ENCODE results near the gene POLDIP2. TPM values are rescaled to one million over a fixed set of nuclear protein-coding genes. Genes with fewer than 3 reads are reported as not detected.

POLDIP2 gene
- polyA plus RNA-seq, 6 donors from 2014 or later = 80.1 to 159 (median 84.3) TPM

- peaks cover 0 to 35% of the 10 kb centered on the region in 2 donors for H3K36me3 Mint-ChIP-seq
- DNase-seq (no peak), ATAC-seq (ENCODE audit: low read depth in 2 of 2) (peak in 1 of 2 donors; percentile 7)
- no peaks in the 10 kb centered on the region for H3K9me3 Mint-ChIP-seq
- H3K27me3 Mint-ChIP-seq = peaks cover 20 to 60% (median 28%) of the 10 kb centered on the region in 3 donors
- H3K4me1 Mint-ChIP-seq = peaks cover 33 to 44% (median 43%) of the 10 kb centered on the region in 3 donors
- peak overlapping the region; percentile 79 to 94 (median 89) for H3K4me3 Mint-ChIP-seq
- no peak overlapping the region for H3K27ac Mint-ChIP-seq
Observed at GRCh38 chr17:28385037-28385400, 27.7 kb upstream of the POLDIP2 start.

GRCh38 chr17:28384281-28385036, 27.1 kb upstream of the POLDIP2 start:
- DNase-seq (no peak), ATAC-seq (ENCODE audit: low read depth in 2 of 2) (peak; percentile 81 to 82)
- H3K36me3 Mint-ChIP-seq = peaks cover 0 to 31% of the 10 kb centered on the region in 2 donors
- H3K9me3 Mint-ChIP-seq = no peaks in the 10 kb centered on the region
- H3K27me3 Mint-ChIP-seq = peaks cover 20 to 60% (median 28%) of the 10 kb centered on the region in 3 donors
- H3K4me1 Mint-ChIP-seq = peaks cover 33 to 44% (median 43%) of the 10 kb centered on the region in 3 donors
- peak overlapping the region; percentile 79 to 94 (median 89) for H3K4me3 Mint-ChIP-seq
- H3K27ac Mint-ChIP-seq = no peak overlapping the region

GRCh38 chr17:28381141-28381825, 24.0 kb upstream of the POLDIP2 start:
- Mint-ChIP-seq H3K27ac (no peak overlapping the region), H3K4me3 (peak overlapping the region in 3 of 8 donors; percentile 3 to 86 (median 83)), H3K36me3 (peaks cover 4 to 25% of the 10 kb centered on the region in 2 donors), H3K4me1 (peaks cover 33 to 46% (median 44%) of the 10 kb centered on the region in 3 donors), H3K27me3 (peaks cover 20 to 55% (median 28%) of the 10 kb centered on the region in 3 donors), H3K9me3 (no peaks in the 10 kb centered on the region)
- DNase-seq (no peak), ATAC-seq (ENCODE audit: low read depth in 2 of 2) (no peak)

GRCh38 chr17:28379814-28380801, 22.8 kb upstream of the POLDIP2 start:
- Mint-ChIP-seq H3K4me3 (peak overlapping the region in 5 of 8 donors; percentile 3 to 62 (median 57)), H3K27ac (peak overlapping the region in 1 of 6 donors; percentile 35), H3K4me1 (peaks cover 29 to 41% (median 39%) of the 10 kb centered on the region in 3 donors), H3K36me3 (peaks cover 4 to 25% of the 10 kb centered on the region in 2 donors), H3K27me3 (peaks cover 14 to 51% (median 28%) of the 10 kb centered on the region in 3 donors), H3K9me3 (no peaks in the 10 kb centered on the region)
- DNase-seq = no peak
- ATAC-seq (ENCODE audit: low read depth in 2 of 2) = no peak

GRCh38 chr17:28372945-28373274, 15.6 kb upstream of the POLDIP2 start:
- peaks cover 13 to 22% (median 19%) of the 10 kb centered on the region in 3 donors for H3K4me1 Mint-ChIP-seq
- peak overlapping the region in 3 of 6 donors; percentile 36 to 68 (median 38) for H3K27ac Mint-ChIP-seq
- ATAC-seq (ENCODE audit: low read depth in 2 of 2) = no peak
- peaks cover 0 to 1% of the 10 kb centered on the region in 2 donors for H3K36me3 Mint-ChIP-seq
- H3K9me3 Mint-ChIP-seq = no peaks in the 10 kb centered on the region
- H3K27me3 Mint-ChIP-seq = no peaks in the 10 kb centered on the region
- no peak for DNase-seq
- H3K4me3 Mint-ChIP-seq = peak overlapping the region; percentile 73 to 92 (median 82)

- Mint-ChIP-seq H3K4me1 (peaks cover 13 to 22% (median 19%) of the 10 kb centered on the region in 3 donors), H3K27me3 (no peaks in the 10 kb centered on the region), H3K27ac (peak overlapping the region in 4 of 6 donors; percentile 33 to 91 (median 53)), H3K4me3 (peak overlapping the region; percentile 73 to 92 (median 82)), H3K9me3 (no peaks in the 10 kb centered on the region), H3K36me3 (no peaks in the 10 kb centered on the region)
- peak in 1 of 2 donors; percentile 2 for ATAC-seq (ENCODE audit: low read depth in 2 of 2)
- DNase-seq = no peak
Observed at GRCh38 chr17:28372203-28372944, 15.0 kb upstream of the POLDIP2 start.

- Mint-ChIP-seq H3K4me1 (peaks cover 13 to 22% (median 19%) of the 10 kb centered on the region in 3 donors), H3K27me3 (no peaks in the 10 kb centered on the region), H3K27ac (peak within 1 kb of the TSS; percentile 91 to 98 (median 96)), H3K9me3 (no peaks in the 10 kb centered on the region), H3K36me3 (no peaks in the 10 kb centered on the region), H3K4me3 (peak within 1 kb of the TSS; percentile 81 to 98 (median 96))
- ATAC-seq (ENCODE audit: low read depth in 2 of 2) (peak; percentile 89), DNase-seq (peak; percentile 78)
Observed at GRCh38 chr17:28371245-28372202, 14.2 kb upstream of the POLDIP2 start, which contains the start of gene SARM1. Gene SARM1, plus strand, starts transcription at chr17:28371694. Its CDS starts 339 bp downstream, at chr17:28372033.

GRCh38 chr17:28370744-28371103, 13.4 kb upstream of the POLDIP2 start:
- peak overlapping the region; percentile 76 to 98 (median 96) for H3K4me3 Mint-ChIP-seq
- ATAC-seq (ENCODE audit: low read depth in 2 of 2) (no peak), DNase-seq (no peak)
- no peaks in the 10 kb centered on the region for H3K27me3 Mint-ChIP-seq
- H3K4me1 Mint-ChIP-seq = peaks cover 13 to 22% (median 19%) of the 10 kb centered on the region in 3 donors
- no peaks in the 10 kb centered on the region for H3K36me3 Mint-ChIP-seq
- no peaks in the 10 kb centered on the region for H3K9me3 Mint-ChIP-seq
- peak overlapping the region in 5 of 6 donors; percentile 27 to 98 (median 95) for H3K27ac Mint-ChIP-seq

- Mint-ChIP-seq H3K4me1 (peaks cover 13 to 22% (median 19%) of the 10 kb centered on the region in 3 donors), H3K9me3 (no peaks in the 10 kb centered on the region), H3K4me3 (peak within 1 kb of the TSS; percentile 76 to 98 (median 96)), H3K27ac (peak within 1 kb of the TSS; percentile 91 to 98 (median 96)), H3K27me3 (no peaks in the 10 kb centered on the region), H3K36me3 (no peaks in the 10 kb centered on the region)
- ATAC-seq (ENCODE audit: low read depth in 2 of 2) = no peak
- DNase-seq = no peak
Observed at GRCh38 chr17:28370035-28370743, 12.9 kb upstream of the POLDIP2 start, which contains the start of gene VTN. Gene VTN, minus strand, starts transcription at chr17:28370307. Its CDS starts 104 bp downstream, at chr17:28370203.

GRCh38 chr17:28369684-28370034, 12.3 kb upstream of the POLDIP2 start:
- H3K4me3 Mint-ChIP-seq = peak overlapping the region in 3 of 8 donors; percentile 64 to 96 (median 76)
- peaks cover 13 to 22% (median 18%) of the 10 kb centered on the region in 3 donors for H3K4me1 Mint-ChIP-seq
- peak overlapping the region in 3 of 6 donors; percentile 18 to 72 (median 59) for H3K27ac Mint-ChIP-seq
- no peaks in the 10 kb centered on the region for H3K9me3 Mint-ChIP-seq
- no peaks in the 10 kb centered on the region for H3K27me3 Mint-ChIP-seq
- ATAC-seq (ENCODE audit: low read depth in 2 of 2) (no peak), DNase-seq (no peak)
- H3K36me3 Mint-ChIP-seq = no peaks in the 10 kb centered on the region

Measured in naive B cell (primary cell).